HepG2 (cell line): ENCODE data around the gene NYAP1. TPM values are rescaled to one million over a fixed set of nuclear protein-coding genes. Genes with fewer than 3 reads are reported as not detected.
A peak's percentile ranks its signal among the peaks of the same experiment; 100 is the strongest.

Source experiments
- ATAC-seq: fragments of 200-7000 bp; cut with Tn5 transposase; 3 replicates; pipeline ENCODE4 v1.9.1; 2020; ENCODE audit warnings: mild to moderate bottlenecking, moderate library complexity
- BruUV-seq: library from RNA; stranded (reverse); fragments of 400-500 nt; replicated peaks from 2 replicates; lab custom pipeline; 2021; lab: Mats Ljungman, UMichigan
- CTCF ChIA-PET: fragments of 300-600 bp; formaldehyde crosslinking; extraction: SDS; loops from one replicate; lab custom pipeline; 2021; ENCODE audit warnings: low total read pairs, inconsistent platforms, low intra/inter-chr PET ratio; lab: Yijun Ruan, JAX
- POLR2A ChIA-PET: fragments of 350-600 bp; sonication (Branson Sonifier 250); formaldehyde crosslinking; loops from one replicate; lab custom pipeline; 2020; ENCODE audit warnings: antibody characterized with exemption, inconsistent platforms; lab: Yijun Ruan, JAX
- DNase-seq: peaks from one replicate; pipeline ENCODE4 v3.0.0-alpha.2; 2015; ENCODE audit warnings: low spot score
- FAIRE-seq: peaks from 3 replicates; lab custom pipeline; 2011; peaks lifted over from hg19 to GRCh38; lab: Jason Lieb, UNC
- H2AFZ ChIP-seq: one replicate; pipeline ENCODE4 v1.6.1; 2011; ENCODE audit warnings: low read length, inconsistent platforms
- H3K27ac ChIP-seq: fragments of 300-600 bp; 3 replicates; pipeline ENCODE4 v1.8.0; 2011; ENCODE audit warnings: mixed run types, mild to moderate bottlenecking, mixed read lengths, low read length, inconsistent platforms; ENCODE audit not compliant: insufficient read depth; ENCODE audit errors: extremely low read length
- H3K27me3 ChIP-seq, 2 experiments: fragments of 200-600 bp in 1 of 2; 2 replicates in 1 of 2; 3 replicates in 1 of 2; pipeline versions ENCODE4 v1.6.0 to v1.8.0; 2011; ENCODE audit warnings: low read length in 2 of 2, mild to moderate bottlenecking in 2 of 2, moderate library complexity in 2 of 2, inconsistent platforms in 1 of 2; ENCODE audit not compliant: insufficient read depth in 2 of 2, control insufficient read depth in 1 of 2
- H3K36me3 ChIP-seq, 2 experiments: fragments of 200-600 bp in 1 of 2; replicated peaks in 1 of 2; 2 replicates in 1 of 2; 3 replicates in 1 of 2; pipeline versions ENCODE4 v1.5.1 to v1.8.0; 2011; ENCODE audit warnings: low read length in 2 of 2, inconsistent platforms in 1 of 2; ENCODE audit not compliant: insufficient read depth in 2 of 2, control insufficient read depth in 1 of 2
- H3K4me1 ChIP-seq: 2 replicates; pipeline ENCODE4 v1.5.1; 2012; ENCODE audit warnings: low read length, inconsistent platforms; ENCODE audit not compliant: insufficient read depth
- H3K4me2 ChIP-seq: 2 replicates; pipeline ENCODE4 v1.6.0; 2011; ENCODE audit warnings: low read depth, low read length, inconsistent platforms
- H3K4me3 ChIP-seq, 3 experiments: fragments of 200-600 bp in 1 of 3; sonication (generic), shearing (Covaris generic) in 1 of 3; replicated peaks in 1 of 3; 2 replicates each; pipeline ENCODE4 v1.5.1; 2011 to 2016; ENCODE audit warnings: low read length in 3 of 3, inconsistent platforms in 2 of 3, low read depth in 2 of 3, mild to moderate bottlenecking in 2 of 3, control low read depth in 1 of 3, mixed read lengths in 1 of 3; ENCODE audit not compliant: insufficient read depth in 1 of 3
- H3K79me2 ChIP-seq: one replicate; pipeline ENCODE4 v1.6.1; 2011; ENCODE audit warnings: low read length, inconsistent platforms; ENCODE audit not compliant: insufficient read depth
- H3K9ac ChIP-seq: 2 replicates; pipeline ENCODE4 v1.6.0; 2011; ENCODE audit warnings: mild to moderate bottlenecking, low read depth, low read length, inconsistent platforms; ENCODE audit not compliant: insufficient read depth
- H3K9me3 ChIP-seq: 2 replicates; pipeline ENCODE4 v1.5.1; 2012; ENCODE audit warnings: mild to moderate bottlenecking, low read length
- H4K20me1 ChIP-seq: 2 replicates; pipeline ENCODE4 v1.6.0; 2011; ENCODE audit warnings: inconsistent platforms, mild to moderate bottlenecking, low read length, moderate library complexity; ENCODE audit not compliant: insufficient read depth
- AGO1 ChIP-seq: fragments of 200-400 bp; formaldehyde crosslinking; IDR thresholded peaks from 2 replicates; pipeline ENCODE4 v1.6.1; 2017; ENCODE audit warnings: mild to moderate bottlenecking, low read depth, low read length, moderate library complexity; ENCODE audit not compliant: poor library complexity, severe bottlenecking
- ATF7-NPFF ChIP-seq: sonication (generic); formaldehyde crosslinking; IDR thresholded peaks from 2 replicates; pipeline ENCODE4 v1.8.1; 2023; ENCODE audit warnings: mild to moderate bottlenecking, low read depth, missing genetic modification reagents, moderate library complexity
- ETV5 ChIP-seq: IDR thresholded peaks from 2 replicates; pipeline ENCODE4 v1.6.1; 2018; ENCODE audit warnings: missing biosample characterization, missing genetic modification reagents, inconsistent platforms, borderline replicate concordance
- FOXO1 ChIP-seq: sonication (generic); formaldehyde crosslinking; IDR thresholded peaks from 2 replicates; pipeline ENCODE4 v1.4.0; 2020; ENCODE audit warnings: missing genetic modification reagents
- HOXA5 ChIP-seq: sonication (generic); formaldehyde crosslinking; IDR thresholded peaks from 2 replicates; pipeline ENCODE4 v1.4.0; 2020; ENCODE audit warnings: missing genetic modification reagents
- JUN ChIP-seq: sonication (generic); formaldehyde crosslinking; IDR thresholded peaks from 2 replicates; pipeline ENCODE4 v1.4.0; 2020; ENCODE audit warnings: mild to moderate bottlenecking, missing genetic modification reagents
- KMT2B ChIP-seq: IDR thresholded peaks from 2 replicates; pipeline ENCODE4 v1.6.1; 2016; ENCODE audit warnings: missing genetic modification reagents, missing compliant biosample characterization
- MED1 ChIP-seq: sonication (generic); formaldehyde crosslinking; IDR thresholded peaks from 2 replicates; pipeline ENCODE4 v1.4.0; 2020; ENCODE audit warnings: missing genetic modification reagents
- MXD4 ChIP-seq: IDR thresholded peaks from 2 replicates; pipeline ENCODE4 v1.6.1; 2016; ENCODE audit warnings: mild to moderate bottlenecking, missing biosample characterization, missing genetic modification reagents
- TAF1 ChIP-seq: sonication (generic); formaldehyde crosslinking; IDR thresholded peaks from 2 replicates; pipeline ENCODE4 v1.4.0; 2020; ENCODE audit warnings: missing genetic modification reagents
- TSC22D2 ChIP-seq: sonication (generic); formaldehyde crosslinking; IDR thresholded peaks from 2 replicates; pipeline ENCODE4 v1.5.1; 2020; ENCODE audit warnings: missing genetic modification reagents, mild to moderate bottlenecking, borderline replicate concordance
- ZFY ChIP-seq: sonication (generic); formaldehyde crosslinking; IDR thresholded peaks from 2 replicates; pipeline ENCODE4 v1.4.0; 2020; ENCODE audit warnings: missing genetic modification reagents
- ZFYVE20 ChIP-seq: sonication (generic); formaldehyde crosslinking; IDR thresholded peaks from 2 replicates; pipeline ENCODE4 v1.8.0; 2023; ENCODE audit warnings: low read depth, mild to moderate bottlenecking, moderate library complexity, missing genetic modification reagents, borderline replicate concordance
- ZKSCAN5 ChIP-seq: sonication (generic); formaldehyde crosslinking; IDR thresholded peaks from 2 replicates; pipeline ENCODE4 v1.5.1; 2020; ENCODE audit warnings: mild to moderate bottlenecking, missing genetic modification reagents
- ZNF609 ChIP-seq: sonication (generic); formaldehyde crosslinking; IDR thresholded peaks from 2 replicates; pipeline ENCODE4 v1.4.0; 2020; ENCODE audit warnings: mild to moderate bottlenecking, missing genetic modification reagents, borderline replicate concordance
- ZNF83 ChIP-seq: sonication (generic); formaldehyde crosslinking; IDR thresholded peaks from 2 replicates; pipeline ENCODE4 v1.4.0; 2020; ENCODE audit warnings: missing genetic modification reagents, mild to moderate bottlenecking, borderline replicate concordance
- WGBS: methylation state at CpG from one replicate; pipeline ENCODE4 v1.1.6; 2017; ENCODE audit warnings: low lambda C conversion rate; 5-methylcytosine and 5-hydroxymethylcytosine counted together
- in situ Hi-C: cut with HindIII; loops from 2 replicates; pipeline ENCODE4 v1.10.0; 2017; ENCODE audit warnings: low pct_unique_long_range_greater_than_20kb; ENCODE audit not compliant: extremely low pct_ligation_motif_present
- intact Hi-C: fragments of 100-400 bp; cut with micrococcal nuclease; formaldehyde crosslinking; loops from one replicate; pipeline ENCODE4 v1.10.0; 2022; ENCODE audit not compliant: unreplicated experiment
- polyA plus RNA-seq, 8 experiments: library from polyadenylated mRNA; depleted of rRNA in 3 of 8; stranded (reverse) in 7 of 8; unstranded in 1 of 8; fragments of >200 nt; fragmentation: Illumina TruSeq in 4 of 8; extraction: Trizol in 4 of 8; gene quantifications; 2 replicates each; pipeline versions ENCODE4 v1.2.1 to v1.2.3, GENCODE V29; 2011 to 2016; ENCODE audit warnings: low read depth in 4 of 8, missing spikeins in 1 of 8, mixed read lengths in 1 of 8; ENCODE audit not compliant: insufficient read depth in 1 of 8
- total RNA-seq, 5 experiments: library from RNA; depleted of rRNA; stranded (reverse); fragments of >200 nt; fragmentation: Illumina TruSeq; extraction: Trizol; gene quantifications; 2 replicates each; pipeline ENCODE4 v1.2.3, GENCODE V29; 2016; ENCODE audit warnings: low read depth in 1 of 5
- TF ChIP-seq, protein P1 (sequence below): sonication (generic); formaldehyde crosslinking; IDR thresholded peaks from 2 replicates; pipeline ENCODE4 v1.8.1; 2023; ENCODE audit warnings: mild to moderate bottlenecking, moderate library complexity, missing genetic modification reagents

NYAP1 gene
- total and polyA plus RNA-seq, 2 of the 13 experiments (the other 11 are each of a cell fraction or from before 2014, with no cell fraction given), result 0.15 to 0.46 TPM

- Histone ChIP-seq H2AFZ (no peak overlapping the region), H3K36me3 (no peaks in the 10 kb centered on the region), H4K20me1 (no peaks in the 10 kb centered on the region), H3K79me2 (no peaks in the 10 kb centered on the region), H3K27me3 (peaks cover 1 to 7% of the 10 kb centered on the region in 2 experiments; a peak in 4 of 5 replicates), H3K4me1 (peaks cover 34% of the 10 kb centered on the region), H3K27ac (no peak overlapping the region), H3K9me3 (no peaks in the 10 kb centered on the region), H3K4me3 (peak overlapping the region; percentile 42 to 76 (median 54)), H3K9ac (peak overlapping the region; percentile 43; the same call in 1 of the 2 replicates), H3K4me2 (peak overlapping the region; percentile 95)
- ChIA-PET POLR2A (interaction anchor here (0.9 to 1.5 kb wide), 6 partner anchors 14 to 92 kb away, joined by 3 to 4 read pairs (median 3); partner anchors contain the start of genes AGFG2, FBXO24, LRCH4 and ZCWPW1), CTCF (interaction anchor here (1.0 to 1.1 kb wide), 2 partner anchors 10 to 66 kb away, joined by 3 to 4 read pairs; partner anchors contain the start of gene NYAP1)
- peak; percentile 80 for ATAC-seq
- BruUV-seq, result no TSS peak
- no peak for FAIRE-seq
- 0% methylated on average over 16 of the region's 56 CpGs for WGBS
- in situ Hi-C loops (no loop called here), intact Hi-C loops (loop anchor here (1.0 to 2.0 kb wide), 2 partner anchors 52 to 65 kb away; no protein-coding TSS in a partner anchor)
- peak; percentile 33 for DNase-seq
- TF ChIP-seq ZKSCAN5 (CRISPR knock-in tag) (no peak), MED1 (CRISPR knock-in tag) (peak; percentile 67), KMT2B (CRISPR knock-in tag) (0 out of 2 replicates have a peak, but pooled peaks have one; percentile 38), MXD4 (0 out of 2 replicates have a peak, but pooled peaks have one; percentile 29), ZNF83 (CRISPR knock-in tag) (no peak), ETV5 (CRISPR knock-in tag) (no peak; the same call in 1 of the 2 replicates), TAF1 (CRISPR knock-in tag) (peak; percentile 39; the same call in 1 of the 2 replicates), ZNF609 (CRISPR knock-in tag) (0 out of 2 replicates have a peak, but pooled peaks have one; percentile 61), HOXA5 (CRISPR knock-in tag) (no peak), JUN (no peak), TSC22D2 (CRISPR knock-in tag) (peak; percentile 74; the same call in 1 of the 2 replicates), ZFY (CRISPR knock-in tag) (peak; percentile 55), AGO1 (peak; percentile 45), ATF7-NPFF (CRISPR knock-in tag) (no peak), ZFYVE20 (CRISPR knock-in tag) (no peak), FOXO1 (CRISPR knock-in tag) (0 out of 2 replicates have a peak, but pooled peaks have one; percentile 5)
- TF ChIP-seq, protein P1, sequence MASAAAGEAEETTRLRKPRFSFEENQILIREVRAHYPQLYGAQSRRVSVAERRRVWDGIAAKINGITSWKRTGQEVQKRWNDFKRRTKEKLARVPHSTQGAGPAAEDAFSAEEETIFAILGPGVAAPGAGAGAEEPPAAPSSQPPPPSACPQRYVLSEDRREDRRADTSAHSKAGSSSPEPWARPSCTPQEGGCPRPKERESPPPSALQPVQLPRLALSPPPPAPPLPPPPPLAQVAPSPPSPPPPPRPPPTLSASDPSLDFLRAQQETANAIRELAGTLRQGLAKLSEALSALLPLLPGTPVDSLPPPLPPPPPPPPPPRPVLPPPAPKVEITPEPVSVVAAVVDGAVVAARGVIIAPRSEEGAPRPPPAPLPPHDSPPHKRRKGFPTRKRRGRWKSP, result peak; percentile 86; the same call in 1 of the 2 replicates
Observed at GRCh38 chr7:100493476-100494264, 9.9 kb downstream of the NYAP1 start.
